Stimulated activated CD8-positive, alpha-beta memory T cell treated with anti-CD3 and anti-CD28 coated beads, Interleukin-12 subunit alpha, Interleukin-12 subunit beta, amount 100 ng/mL, for 1 hour (primary cell): ENCODE measurements around the gene TREX2.

ENCODE experiments used
- DNase-seq: peaks from one replicate; pipeline ENCODE4 v3.0.0-alpha.2; 2020; ENCODE audit warnings: low read depth

TREX2 gene

DNA sequence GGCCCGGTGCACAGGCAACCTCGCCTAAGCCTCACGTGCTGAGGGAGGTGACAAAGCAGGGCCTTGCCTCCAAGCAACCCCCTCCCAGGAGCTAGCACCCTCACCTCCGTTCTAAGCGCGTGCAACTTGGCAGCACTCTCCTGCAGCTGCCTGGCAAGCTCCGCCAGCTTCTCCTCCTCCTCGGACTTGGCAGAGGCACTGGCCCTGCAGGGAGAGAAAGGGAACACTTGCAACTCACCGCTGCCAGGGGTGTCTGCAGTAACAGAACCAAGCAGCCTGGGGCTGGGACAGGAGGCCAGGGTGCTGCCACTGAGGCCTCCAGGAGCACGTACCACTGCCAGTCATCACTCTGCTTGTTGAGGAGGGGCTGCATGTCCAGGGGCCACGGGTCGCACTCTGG is 10.3 kb upstream of the TREX2 start:
- DNase-seq = no peak

DNA sequence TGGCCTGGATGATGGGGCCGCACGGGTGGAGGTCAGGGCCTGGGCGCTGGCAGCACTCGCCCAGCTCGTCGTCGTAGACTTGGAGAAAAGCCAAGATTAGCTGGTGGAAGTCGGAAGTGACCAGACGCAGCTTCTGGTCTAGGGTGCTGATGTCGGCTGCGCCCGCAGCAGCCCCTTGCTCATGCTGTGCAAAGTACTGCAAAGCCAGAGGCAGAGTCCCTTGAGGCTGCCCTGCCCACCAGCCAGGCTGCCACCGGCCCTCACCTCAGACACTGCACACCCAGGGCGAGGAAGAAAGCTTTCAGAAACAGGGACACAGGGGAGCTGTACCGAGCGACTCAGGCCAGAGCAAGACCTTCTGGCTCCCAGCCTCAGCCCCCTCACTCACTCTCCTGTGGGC is 9.7 kb upstream of the TREX2 start:
- no peak for DNase-seq

DNA sequence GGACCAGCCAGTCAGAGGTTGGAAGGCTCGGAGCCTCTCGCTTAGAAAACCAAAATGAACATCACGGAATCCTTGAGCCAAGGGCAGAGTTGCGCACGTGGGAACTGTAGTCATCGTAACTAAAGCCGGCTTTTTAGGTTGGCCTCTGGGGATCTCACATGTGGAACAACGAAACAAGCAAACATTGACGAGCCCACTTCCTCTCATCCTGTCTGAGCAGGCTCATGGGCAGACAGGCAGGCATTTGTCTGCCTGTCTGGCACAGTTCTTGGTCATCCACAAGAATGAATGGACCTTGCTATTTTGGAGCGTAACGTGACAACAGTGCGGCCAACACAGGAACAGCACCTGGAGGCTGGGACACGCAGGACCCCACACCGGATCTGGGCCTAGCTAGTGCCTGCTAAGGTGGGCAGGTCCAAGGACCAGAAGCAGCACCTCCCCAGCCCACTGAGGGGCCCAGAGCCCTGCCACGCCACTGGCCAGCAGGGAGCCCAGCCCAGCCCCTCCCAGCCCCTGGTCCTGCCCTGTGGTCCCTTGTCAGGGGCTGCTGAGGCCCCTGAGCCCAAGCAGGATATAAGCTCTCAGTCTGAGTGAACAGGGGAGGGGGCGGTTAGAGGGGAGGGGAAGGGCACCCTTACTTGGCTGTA is 9.2 kb upstream of the TREX2 start:
- DNase-seq = no peak

DNA sequence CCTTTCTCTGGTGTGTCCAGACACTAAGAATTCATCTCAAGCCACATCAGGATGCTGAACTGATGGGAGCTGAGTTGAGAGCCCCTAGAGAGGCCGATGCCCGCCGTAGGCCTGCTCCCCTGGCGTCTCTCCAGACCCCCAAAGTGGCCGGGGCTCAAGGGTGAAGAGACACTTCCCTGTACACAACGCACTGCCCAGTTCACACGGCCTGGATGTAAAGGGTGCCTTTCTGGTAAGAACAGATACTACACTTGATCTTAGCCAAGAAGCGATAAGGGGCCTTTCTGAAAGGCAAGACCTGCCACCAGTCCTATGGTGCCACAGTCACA is 5.1 kb upstream of the TREX2 start:
- DNase-seq = no peak

DNA sequence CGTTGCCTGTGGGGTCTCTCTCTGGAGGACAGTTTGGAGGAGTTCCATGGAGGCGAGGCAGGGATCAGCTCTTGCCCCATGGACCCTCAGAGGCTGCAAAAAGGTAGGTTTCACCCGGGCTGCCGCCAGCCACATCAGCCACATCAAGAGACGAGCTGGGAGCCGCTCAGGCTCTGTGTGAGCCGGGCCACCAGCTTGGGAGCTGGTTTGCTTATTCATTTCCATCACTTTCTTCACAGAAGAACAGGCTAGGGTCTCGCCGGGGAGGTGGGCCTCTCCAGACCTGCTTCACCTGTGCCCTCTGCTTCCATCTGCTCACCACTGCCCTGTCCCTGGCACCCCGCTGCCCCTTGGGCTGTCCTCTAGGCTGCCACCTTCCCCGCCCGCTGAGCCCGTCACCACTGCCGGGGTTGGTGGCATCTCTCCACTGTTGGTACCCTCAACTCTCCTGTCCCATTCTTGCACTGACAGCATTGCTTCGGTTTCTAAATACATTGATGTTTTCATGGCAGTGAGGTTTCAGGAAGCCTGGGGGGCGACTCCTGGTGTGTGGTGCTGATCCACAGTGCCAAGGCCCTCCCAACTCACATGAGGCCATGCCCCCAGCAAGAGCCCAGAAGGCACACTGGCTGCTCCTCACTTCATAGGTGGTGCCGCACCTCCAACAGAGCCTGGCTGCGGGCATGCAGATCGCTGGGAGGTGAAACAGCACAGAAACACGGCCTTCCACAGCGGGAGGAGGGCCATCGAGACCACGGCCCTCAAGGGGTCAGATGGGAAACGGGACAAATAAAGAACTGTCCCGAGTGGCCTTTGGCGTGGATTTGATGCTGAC is 4.5 kb upstream of the TREX2 start:
- no peak for DNase-seq

DNA sequence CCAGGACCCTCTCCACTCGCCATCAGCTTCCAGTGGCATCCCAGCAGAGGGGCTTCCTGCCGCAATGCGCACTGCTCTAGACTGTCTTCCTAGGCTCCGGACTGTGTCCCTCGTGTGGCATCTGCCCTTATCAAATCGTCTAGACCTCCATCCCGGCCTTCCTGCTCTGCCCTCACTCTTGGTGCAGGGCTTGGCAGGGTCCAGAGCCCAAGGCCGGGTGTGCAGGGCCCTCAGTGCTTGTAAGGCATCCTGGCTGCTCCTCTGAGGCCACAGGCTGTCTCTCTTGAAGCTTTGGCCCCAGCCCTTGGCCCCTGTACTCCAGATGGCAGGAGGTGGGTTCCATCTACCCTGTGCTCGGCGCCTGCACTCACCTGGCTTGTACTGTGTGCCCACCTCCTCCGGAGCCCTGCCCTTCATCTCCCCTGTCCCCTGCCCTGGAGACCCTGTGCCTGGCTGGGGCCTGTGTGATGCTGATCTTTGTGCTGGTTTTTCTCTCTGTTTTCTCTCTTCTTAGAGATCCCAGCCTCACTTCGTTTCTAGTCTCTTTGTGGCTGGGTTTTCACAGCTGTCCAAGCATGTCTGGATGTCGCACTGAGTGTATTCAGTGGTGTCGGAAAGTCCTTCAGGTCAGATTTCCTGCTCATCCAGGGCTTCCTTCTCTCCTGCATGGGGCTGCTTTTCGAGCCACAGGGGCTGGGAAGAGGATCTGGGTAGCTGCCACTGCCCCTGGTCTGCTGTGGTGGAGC is 3.7 kb upstream of the TREX2 start:
- DNase-seq = no peak

DNA sequence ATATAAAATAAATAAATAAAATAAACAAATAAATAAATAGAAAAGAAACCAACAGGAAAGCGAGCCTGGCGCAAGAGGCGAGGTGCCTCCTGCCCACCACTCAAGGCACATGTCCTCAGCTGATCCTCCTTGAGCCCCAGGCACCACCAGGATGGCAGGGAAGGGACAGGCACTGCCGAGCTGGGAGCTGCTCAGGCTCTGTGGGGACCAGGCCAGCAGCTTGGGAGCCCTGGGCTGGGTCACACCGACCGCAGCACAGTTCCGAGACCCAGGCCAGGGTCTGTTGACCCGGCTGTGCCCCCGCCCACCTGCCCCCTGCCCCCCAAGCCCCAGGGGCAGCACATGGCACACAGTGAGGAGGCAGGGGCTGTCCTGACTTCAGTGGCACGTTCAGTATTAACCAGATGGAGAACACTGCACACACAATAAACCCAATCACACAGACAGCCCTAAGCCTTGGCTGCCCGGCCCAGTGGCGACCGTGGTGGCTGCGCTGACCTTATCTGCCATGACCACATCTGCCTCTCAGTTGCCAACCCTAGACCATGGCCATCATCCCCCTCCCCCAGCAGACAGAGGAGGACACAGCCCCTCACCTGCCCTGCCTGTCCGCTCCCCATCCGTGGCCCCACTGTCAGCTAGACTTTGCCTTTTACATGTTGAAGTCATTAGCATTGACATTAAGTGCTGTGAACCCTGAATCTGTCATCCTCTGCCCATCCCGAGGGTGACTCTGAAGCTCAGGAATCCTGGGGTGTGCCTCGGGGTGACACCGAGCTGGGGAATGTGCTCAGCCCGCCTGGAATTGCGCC is 2.9 kb upstream of the TREX2 start:
- DNase-seq = no peak

DNA sequence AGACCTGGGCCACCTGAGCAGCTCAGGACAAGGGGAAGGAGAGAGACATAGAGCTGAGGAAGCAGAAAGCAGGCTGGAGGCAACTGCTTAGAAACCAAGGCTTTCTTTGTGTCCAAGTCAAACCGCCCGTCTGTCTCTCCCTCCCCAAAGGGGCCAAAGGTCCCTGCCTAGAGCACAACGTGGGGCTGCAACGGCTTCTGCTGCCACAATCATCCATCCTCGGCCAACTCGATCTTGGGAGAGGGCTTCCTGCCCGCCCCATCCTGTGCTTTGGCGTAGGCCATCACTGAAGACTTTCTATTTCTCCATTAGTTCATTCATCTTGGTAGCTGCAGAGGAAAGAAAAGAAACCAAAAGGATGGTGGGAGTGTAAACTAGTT is 1.7 kb upstream of the TREX2 start:
- DNase-seq = no peak

DNA sequence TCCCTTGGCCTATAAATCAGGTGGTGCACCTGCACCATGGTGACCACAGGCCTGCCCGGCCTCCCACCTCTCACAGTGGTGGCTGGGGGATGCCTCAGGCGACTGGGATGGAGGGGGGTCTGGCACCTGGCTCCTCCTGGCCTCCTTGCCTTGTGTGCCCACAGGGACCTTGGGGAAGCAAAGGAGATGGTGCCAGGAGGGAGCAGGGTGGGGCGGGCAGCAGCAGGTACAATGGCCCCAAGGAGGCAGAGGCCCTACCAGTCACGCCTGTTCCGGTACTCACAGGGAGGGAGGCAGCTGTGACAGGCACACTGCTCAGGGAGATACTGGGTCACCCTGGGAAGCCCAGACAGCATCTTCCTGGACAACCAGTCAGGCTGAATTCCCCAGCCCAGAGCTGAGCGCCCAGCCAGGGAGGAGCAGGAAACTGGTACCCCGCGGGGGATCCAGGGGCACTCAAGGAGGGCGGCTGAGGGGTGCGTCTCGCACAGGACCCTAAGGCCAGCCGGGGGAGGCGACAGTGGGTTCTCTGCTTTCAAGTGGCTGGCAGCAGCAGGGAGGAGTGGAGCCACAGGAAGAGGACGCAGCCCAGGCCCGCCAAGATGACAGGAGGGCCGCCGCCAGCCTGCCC is 1.2 kb upstream of the TREX2 start:
- DNase-seq = no peak

DNA sequence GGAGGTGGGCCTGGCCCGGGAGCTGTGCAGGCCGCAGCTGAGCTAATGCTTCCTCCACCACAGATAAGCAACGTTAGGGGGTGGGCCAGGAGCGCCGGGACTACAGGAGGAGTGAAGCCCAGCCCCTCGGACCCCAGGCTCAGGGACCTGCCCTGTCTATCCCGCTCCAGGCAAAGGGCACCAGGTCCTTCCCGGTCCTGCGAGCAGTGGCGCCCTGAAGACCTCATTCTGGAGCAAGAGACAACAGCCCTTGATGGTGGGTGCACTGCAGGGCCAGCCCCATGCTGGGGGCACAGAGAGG is 730 bp upstream of the TREX2 start:
- no peak for DNase-seq

DNA sequence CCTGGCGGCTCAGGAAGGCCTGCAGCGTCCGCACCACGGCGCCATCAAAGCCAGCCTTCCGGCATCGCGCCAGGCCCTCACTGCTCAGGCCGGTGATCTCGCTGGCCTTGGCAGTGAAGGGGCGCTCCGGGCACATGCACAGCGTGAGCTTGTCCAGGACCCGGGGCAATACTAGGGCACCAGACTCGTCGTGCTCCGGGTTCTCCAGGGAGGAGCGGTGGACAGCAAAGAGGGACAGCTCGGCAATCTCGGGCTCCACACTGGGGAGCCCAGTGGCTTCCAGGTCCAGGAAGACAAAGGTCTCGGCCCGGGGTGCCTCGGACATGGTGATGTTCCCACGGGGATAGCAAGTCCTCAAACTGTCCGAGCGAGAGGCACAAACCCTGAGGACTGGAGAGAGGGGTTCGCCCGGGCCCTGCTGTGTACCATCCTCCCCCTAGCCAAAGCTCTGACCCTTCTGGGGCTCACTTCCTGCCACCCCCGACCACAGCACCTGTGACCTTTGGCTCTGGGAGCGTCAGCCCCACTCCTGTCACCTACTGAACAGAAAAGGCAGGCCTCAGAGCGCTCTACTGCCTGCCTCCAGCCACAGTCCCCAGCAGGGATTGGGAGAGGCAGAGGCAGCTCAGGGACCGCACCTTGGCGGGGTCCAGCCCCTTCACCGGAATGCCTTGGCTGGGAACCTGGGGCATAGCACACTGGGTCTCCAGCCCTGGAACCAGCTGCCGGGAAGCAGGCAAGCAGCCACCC is 575 bp downstream of the TREX2 start:
- no peak for DNase-seq

DNA sequence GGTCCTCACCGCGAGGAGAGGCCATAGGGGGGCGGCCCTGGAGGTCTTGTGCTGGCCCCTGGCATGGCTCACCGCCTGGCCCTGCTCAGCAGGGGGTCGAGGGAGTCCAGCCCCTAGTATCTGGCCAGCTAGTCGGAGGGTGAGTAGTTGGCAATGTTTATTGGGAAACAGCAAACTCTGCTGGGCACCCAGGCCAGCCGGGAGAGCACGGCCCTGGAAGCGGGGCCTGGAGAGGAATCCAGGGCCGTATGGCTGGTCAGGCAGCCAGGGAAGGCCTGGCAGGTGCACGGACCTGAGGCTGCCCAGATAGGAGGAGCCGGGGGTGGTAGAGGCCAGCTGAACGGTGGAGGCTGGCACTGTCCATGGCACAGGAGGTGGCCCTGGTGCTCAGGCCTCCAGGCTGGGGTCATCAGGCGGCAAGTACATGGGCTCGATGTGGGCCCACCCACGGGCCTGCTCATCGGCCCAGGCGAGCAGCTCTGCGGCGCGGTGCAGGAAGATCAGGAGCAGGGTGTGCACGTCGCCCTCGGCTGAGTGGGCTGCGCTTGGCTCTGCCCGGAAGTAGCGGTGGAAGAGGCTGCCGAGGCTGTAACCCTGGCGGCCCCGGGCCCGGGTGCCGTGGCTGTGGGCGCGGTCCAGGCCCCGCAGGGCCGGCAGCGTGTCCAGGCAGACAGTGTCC is 1.4 kb downstream of the TREX2 start:
- no peak for DNase-seq

DNA sequence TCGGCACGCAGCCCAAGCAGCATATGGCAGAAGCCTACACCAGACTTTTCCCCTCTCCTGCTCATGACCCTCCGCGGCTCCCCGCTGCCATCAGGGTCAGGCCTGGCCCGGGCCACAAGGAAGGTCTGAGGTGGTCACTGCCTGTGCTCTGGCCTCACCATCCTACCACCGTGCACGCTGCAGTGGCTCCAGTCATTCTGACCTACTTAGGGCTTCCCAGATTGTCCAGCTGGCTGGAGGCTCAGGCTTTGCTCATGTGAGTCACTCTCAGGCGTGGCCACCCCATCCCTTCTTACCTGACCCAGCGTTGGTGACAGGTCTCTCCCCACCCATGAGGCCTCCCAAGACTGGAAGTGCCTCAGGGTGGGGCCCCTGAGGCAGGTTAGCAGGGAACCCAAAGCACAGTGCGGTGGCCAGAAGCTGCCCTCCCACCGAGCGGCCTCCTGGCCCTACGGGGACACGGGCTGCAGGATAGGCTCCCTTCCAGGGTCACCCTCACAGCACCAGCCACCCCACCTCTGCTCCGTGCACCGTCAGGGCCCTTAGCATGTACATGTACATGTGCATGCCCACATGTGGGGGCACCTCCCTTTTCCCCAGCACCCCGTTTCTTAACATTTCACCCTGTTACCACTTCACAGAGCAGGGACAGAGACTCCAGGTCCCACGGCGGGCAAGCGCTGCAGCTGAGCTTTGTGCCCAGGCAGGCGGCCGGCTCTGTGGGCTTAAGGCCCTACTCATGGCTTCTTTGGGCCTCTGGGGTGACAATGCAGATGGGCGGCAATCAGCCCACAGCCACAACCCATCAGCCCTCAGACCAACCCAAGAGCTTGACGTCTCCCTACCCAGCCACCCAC is 2.2 kb downstream of the TREX2 start:
- no peak for DNase-seq

DNA sequence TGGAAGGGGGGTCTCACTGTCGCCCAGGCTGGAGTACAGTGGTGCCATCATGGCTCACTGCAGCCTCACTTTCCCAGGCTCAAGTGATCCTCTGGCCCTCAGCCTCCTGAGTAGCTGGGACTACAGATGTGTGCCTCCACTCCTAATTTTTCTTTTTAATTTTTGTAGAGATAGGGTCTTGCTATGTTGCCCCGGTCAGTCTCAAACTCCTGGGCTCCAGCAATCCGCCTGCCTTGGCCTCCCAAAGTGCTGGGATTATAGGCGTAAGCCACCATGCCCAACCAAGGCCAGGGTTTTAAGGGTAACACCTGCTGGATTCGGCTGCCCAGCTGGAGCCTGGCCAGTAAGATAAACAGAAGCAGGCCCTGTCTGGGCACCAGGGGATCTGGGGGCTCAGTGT is 3.4 kb downstream of the TREX2 start:
- DNase-seq = no peak

DNA sequence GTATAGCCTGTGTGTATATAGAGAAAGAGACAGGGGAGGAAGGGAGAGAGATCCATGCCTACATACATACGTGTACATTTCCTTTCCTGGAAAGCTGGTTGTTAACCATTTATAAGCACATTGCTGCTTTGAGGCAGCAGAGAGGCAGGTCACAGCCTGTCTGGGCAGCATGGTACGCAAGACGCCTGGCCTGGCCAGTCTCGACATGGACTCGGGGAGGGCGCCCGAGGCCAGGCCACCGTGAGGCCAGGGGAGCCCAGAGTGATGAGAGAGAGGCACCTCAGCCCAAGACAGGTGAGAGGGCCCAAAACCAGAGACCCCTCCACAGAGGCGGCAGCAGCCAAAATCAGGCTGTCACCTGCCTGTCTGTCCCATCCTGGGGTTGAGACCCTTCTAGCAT is 3.9 kb downstream of the TREX2 start:
- DNase-seq = no peak

DNA sequence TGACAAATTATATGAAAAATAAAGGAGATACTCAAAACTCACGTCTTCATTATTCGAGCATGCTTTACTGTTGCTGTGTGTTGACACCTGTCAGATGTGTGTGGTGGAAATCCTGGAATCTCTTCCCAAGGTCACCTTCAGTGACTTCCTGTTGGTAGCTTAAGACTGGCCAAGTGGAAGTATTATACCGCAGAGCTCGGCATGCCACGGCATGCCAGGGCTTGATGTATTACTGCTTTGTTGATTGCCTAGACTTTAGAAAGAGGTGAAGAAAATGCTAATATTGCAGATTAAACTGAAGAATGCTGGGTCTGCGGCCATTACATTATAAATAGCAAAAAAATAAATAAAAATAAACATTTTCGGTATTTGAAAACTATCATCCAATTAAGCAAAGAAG is 4.6 kb downstream of the TREX2 start:
- no peak for DNase-seq

DNA sequence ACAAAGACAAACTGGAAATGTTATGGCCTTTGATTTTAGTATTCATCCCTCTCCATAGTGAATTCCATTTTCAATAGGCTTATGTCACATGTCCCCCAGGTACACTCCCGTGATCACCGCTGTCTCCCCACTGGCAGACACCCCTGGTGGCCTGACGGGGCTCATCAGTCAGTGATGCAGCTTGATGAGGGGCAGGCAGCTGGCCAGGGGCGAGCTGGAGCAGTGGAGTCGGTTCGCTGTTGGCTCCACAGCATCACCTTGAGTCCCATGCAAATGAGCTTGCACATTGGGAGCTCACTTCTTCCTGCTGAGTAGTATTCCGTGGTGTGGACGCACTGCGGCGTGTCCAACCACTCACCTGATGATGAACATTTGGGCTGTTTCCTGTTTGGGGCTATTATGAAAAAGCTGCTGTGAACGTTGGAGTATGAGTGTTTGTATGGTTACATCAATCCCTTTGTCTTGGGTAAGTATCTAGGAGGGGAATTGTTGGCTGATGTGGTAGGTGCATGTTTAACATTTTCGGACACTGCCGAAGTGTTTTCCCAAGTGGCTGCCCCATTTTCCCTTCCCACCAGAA is 5.2 kb downstream of the TREX2 start:
- no peak for DNase-seq

DNA sequence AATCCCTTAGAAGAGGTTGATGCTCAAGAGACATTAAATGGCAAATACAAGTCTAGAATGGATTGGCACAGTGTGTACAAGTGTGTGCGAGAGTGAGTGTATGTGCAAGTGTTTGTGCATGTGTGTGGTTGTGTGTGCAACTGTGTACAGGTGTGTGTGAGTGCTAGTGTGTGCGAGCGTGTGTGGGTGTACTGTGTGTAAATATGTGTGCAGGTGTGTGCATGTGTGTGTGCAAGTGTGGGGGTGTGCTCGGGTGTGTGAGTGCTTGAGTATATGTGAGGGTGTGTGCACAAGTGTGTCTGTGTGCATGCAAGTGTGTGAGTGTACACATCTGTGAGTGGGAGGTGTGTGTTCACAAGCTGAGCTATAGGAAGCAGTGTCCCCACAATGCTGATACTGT is 5.9 kb downstream of the TREX2 start:
- DNase-seq = no peak

DNA sequence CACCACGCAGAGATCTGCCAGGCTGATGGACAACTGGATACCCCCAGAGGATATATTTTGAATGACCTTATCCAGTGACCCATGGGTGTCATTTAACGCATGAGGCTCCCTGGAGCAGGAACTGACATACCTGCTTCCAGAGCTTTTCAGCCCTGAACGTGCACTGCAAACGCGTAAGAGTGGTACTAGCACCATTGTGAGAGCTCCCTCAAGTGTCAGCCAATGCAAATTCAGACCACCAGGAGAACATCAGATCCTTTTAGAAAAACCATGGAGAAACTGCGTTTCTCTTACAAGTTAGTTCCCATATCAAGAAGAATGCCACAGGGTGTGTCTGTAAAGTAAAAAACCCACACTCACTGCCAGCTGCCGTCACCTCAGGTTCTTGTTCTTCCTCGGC is 7.3 kb downstream of the TREX2 start:
- DNase-seq = no peak

DNA sequence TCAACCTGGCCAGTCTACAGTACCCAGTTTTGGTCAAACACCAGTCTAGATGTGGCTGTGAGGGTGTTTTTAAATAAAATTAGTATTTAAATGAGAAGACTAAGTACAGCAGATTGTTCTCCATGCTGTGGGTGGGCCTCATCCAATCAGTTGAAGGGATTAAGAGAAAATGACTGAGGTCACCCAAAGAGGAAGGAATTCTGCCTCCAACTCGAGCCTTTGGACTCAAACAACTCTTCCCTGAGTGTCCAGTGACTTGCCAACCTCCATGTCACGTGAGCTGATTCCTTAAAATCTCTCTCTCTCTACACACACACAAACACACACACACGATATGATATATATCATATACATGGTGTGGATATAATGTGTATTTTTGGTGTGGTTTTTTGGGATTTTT is 10.0 kb downstream of the TREX2 start:
- no peak for DNase-seq
